Endothelial cell of umbilical vein (primary cell): ENCODE data around the gene LRRC52. TPM values are rescaled to one million over a fixed set of nuclear protein-coding genes. Genes with fewer than 3 reads are reported as not detected.

ENCODE experiments used
- BruUV-seq: library from RNA; stranded (reverse); fragments of 400-500 nt; replicated peaks from 2 replicates; lab custom pipeline; 2021; lab: Mats Ljungman, UMichigan
- CTCF ChIA-PET: fragments of 300-600, 350-600 bp; sonication (Branson Sonifier 250); formaldehyde crosslinking; loops from one replicate; lab custom pipeline; 2021; ENCODE audit warnings: antibody characterized with exemption, inconsistent platforms; lab: Charles Lee
- POLR2A ChIA-PET: fragments of 300-600, 350-600 bp; sonication (Branson Sonifier 250); formaldehyde crosslinking; loops from one replicate; lab custom pipeline; 2021; ENCODE audit warnings: antibody characterized with exemption, inconsistent platforms; lab: Charles Lee
- DNase-seq: peaks from one replicate; pipeline ENCODE4 v3.0.0-alpha.2; 2011; ENCODE audit warnings: low read depth, low spot score
- FAIRE-seq: peaks from 2 replicates; lab custom pipeline; 2011; peaks lifted over from hg19 to GRCh38; lab: Jason Lieb, UNC
- H2AFZ ChIP-seq: 2 replicates; pipeline ENCODE4 v1.6.0; 2012; ENCODE audit warnings: low read depth, low read length, control low read depth, inconsistent platforms
- H3K27ac ChIP-seq: 2 replicates; pipeline ENCODE4 v1.5.1; 2011; ENCODE audit warnings: low read depth, mild to moderate bottlenecking, control low read depth, low read length, moderate library complexity; ENCODE audit not compliant: insufficient read depth
- H3K27me3 ChIP-seq, 2 experiments: 2 replicates each; pipeline versions ENCODE4 v1.6.0 to v1.6.1; 2011; ENCODE audit warnings: low read length in 2 of 2, mixed read lengths in 1 of 2; ENCODE audit not compliant: control insufficient read depth in 2 of 2, insufficient read depth in 2 of 2
- H3K36me3 ChIP-seq, 2 experiments: 2 replicates in 1 of 2; 3 replicates in 1 of 2; pipeline ENCODE4 v1.5.1; 2011; ENCODE audit warnings: low read length in 2 of 2, mild to moderate bottlenecking in 1 of 2, moderate library complexity in 1 of 2; ENCODE audit not compliant: control insufficient read depth in 2 of 2, insufficient read depth in 2 of 2; ENCODE audit errors: extremely low read depth in 1 of 2
- H3K4me1 ChIP-seq: 3 replicates; pipeline ENCODE4 v1.5.1; 2011; ENCODE audit warnings: mild to moderate bottlenecking, low read length; ENCODE audit not compliant: control insufficient read depth, insufficient read depth; ENCODE audit errors: extremely low read depth
- H3K4me2 ChIP-seq: 2 replicates; pipeline ENCODE4 v1.6.1; 2011; ENCODE audit warnings: low read length, control low read depth, mixed read lengths; ENCODE audit not compliant: insufficient read depth
- H3K4me3 ChIP-seq, 3 experiments: fragments of 200-600 bp in 1 of 3; sonication (generic), shearing (Covaris generic) in 1 of 3; replicated peaks in 1 of 3; 2 replicates each; pipeline ENCODE4 v1.5.1; 2011 to 2016; ENCODE audit warnings: control low read depth in 3 of 3, low read length in 3 of 3, mild to moderate bottlenecking in 2 of 3, inconsistent platforms in 1 of 3, low read depth in 1 of 3, moderate library complexity in 1 of 3; ENCODE audit not compliant: insufficient read depth in 1 of 3
- H3K79me2 ChIP-seq: 2 replicates; pipeline ENCODE4 v1.6.0; 2012; ENCODE audit warnings: low read length, inconsistent platforms; ENCODE audit not compliant: control insufficient read depth, insufficient read depth
- H3K9ac ChIP-seq: replicated peaks from 2 replicates; pipeline ENCODE3; 2011; ENCODE audit warnings: low read length, control low read depth; ENCODE audit not compliant: insufficient read depth; ENCODE audit errors: extremely low read depth
- H3K9me1 ChIP-seq: replicated peaks from 3 replicates; pipeline ENCODE4 v1.6.0; 2011; ENCODE audit warnings: mild to moderate bottlenecking, low read length; ENCODE audit not compliant: control insufficient read depth, insufficient read depth; ENCODE audit errors: extremely low read depth
- H3K9me3 ChIP-seq: replicated peaks from 2 replicates; pipeline ENCODE4 v1.5.1; 2012; ENCODE audit warnings: low read length, inconsistent platforms; ENCODE audit not compliant: control insufficient read depth, insufficient read depth
- H4K20me1 ChIP-seq: replicated peaks from 2 replicates; pipeline ENCODE3; 2011; ENCODE audit warnings: mild to moderate bottlenecking, low read length; ENCODE audit not compliant: control insufficient read depth, insufficient read depth; ENCODE audit errors: extremely low read depth
- CTCF ChIP-seq, 2 donors: IDR thresholded peaks; 1 replicate in 1 of 2; 2 replicates in 1 of 2; pipeline ENCODE4 v1.5.1; 2011; ENCODE audit warnings: low read length in 2 of 2, mild to moderate bottlenecking in 2 of 2, moderate library complexity in 2 of 2, control low read depth in 1 of 2, inconsistent platforms in 1 of 2, low read depth in 1 of 2; ENCODE audit not compliant: insufficient read depth in 1 of 2; ENCODE audit errors: extremely low read depth in 1 of 2
- EZH2 ChIP-seq: IDR thresholded peaks from 2 replicates; pipeline ENCODE4 v1.6.1; 2012; ENCODE audit warnings: borderline replicate concordance, low read depth, mild to moderate bottlenecking, moderate library complexity, low read length, inconsistent platforms; ENCODE audit not compliant: severe bottlenecking
- FOS ChIP-seq: IDR thresholded peaks from 2 replicates; pipeline ENCODE4 v1.6.1; 2011; ENCODE audit warnings: mild to moderate bottlenecking, low read length, moderate library complexity, borderline replicate concordance; ENCODE audit not compliant: insufficient read depth
- GATA2 ChIP-seq: IDR thresholded peaks from 2 replicates; pipeline ENCODE4 v1.7.0; 2011; ENCODE audit warnings: low read depth, mild to moderate bottlenecking, moderate library complexity, mixed read lengths, low read length; ENCODE audit not compliant: insufficient read length, insufficient read depth
- JUN ChIP-seq: IDR thresholded peaks from 2 replicates; pipeline ENCODE4 v1.6.1; 2011; ENCODE audit warnings: borderline replicate concordance, low read depth; ENCODE audit not compliant: insufficient read length, insufficient read depth
- MAX ChIP-seq: IDR thresholded peaks from 2 replicates; pipeline ENCODE4 v1.6.1; 2011; ENCODE audit not compliant: insufficient read depth, insufficient read length
- MYC ChIP-seq: IDR thresholded peaks from one replicate; pipeline ENCODE4 v1.6.1; 2011; ENCODE audit warnings: mild to moderate bottlenecking, low read depth, low read length
- POLR2A ChIP-seq: IDR thresholded peaks from 2 replicates; pipeline ENCODE4 v1.6.1; 2012; ENCODE audit warnings: low read depth, mild to moderate bottlenecking, control low read depth, low read length
- POLR2AphosphoS5 ChIP-seq: IDR thresholded peaks from 2 replicates; pipeline ENCODE4 v1.6.1; 2012; ENCODE audit warnings: low read depth, mild to moderate bottlenecking, control low read depth, low read length, moderate library complexity; ENCODE audit not compliant: insufficient read depth
- dilution Hi-C: fragments of 300-500 bp; cut with MboI; formaldehyde crosslinking; loops from one replicate; pipeline ENCODE4 v1.15.0; 2019; ENCODE audit warnings: low sequenced_read_pairs; ENCODE audit not compliant: extremely low pct_ligation_motif_present
- intact Hi-C: fragments of 100-400 bp; cut with micrococcal nuclease; formaldehyde crosslinking; loops from one replicate; pipeline ENCODE4 v1.10.0; 2022
- polyA plus RNA-seq, 4 experiments: library from polyadenylated mRNA; depleted of rRNA in 3 of 4; stranded (reverse) in 3 of 4; unstranded in 1 of 4; fragments of >200 nt; gene quantifications; 2 replicates each; pipeline versions ENCODE4 v1.2.1 to v1.2.3, GENCODE V29; 2011 to 2012; ENCODE audit warnings: missing spikeins in 1 of 4
- total RNA-seq: library from RNA; stranded (reverse); gene quantifications from 2 replicates; pipeline ENCODE4 v1.2.3, GENCODE V29; 2021

The LRRC52 gene
- total and polyA plus RNA-seq, 2 donors (not counting 3 experiments of a cell fraction or from before 2014, with no cell fraction given): not detected

GRCh38 chr1:165598676-165599059 lies 54.9 kb downstream of the LRRC52 start:
- FAIRE-seq: no peak

More at GRCh38 chr1:165598676-165599059, 54.9 kb downstream of the LRRC52 start:
- no TSS peak for BruUV-seq
- intact Hi-C loops (loop anchor here (1.0 kb wide), 1 partner anchor 33 kb away; the partner anchor contains the start of gene MGST3), dilution Hi-C loops (no loop called here)
- H3K4me1 ChIP-seq: peaks cover 10% of the 10 kb centered on the region
- H3K36me3 ChIP-seq: no peaks in the 10 kb centered on the region
- DNase-seq: no peak
- no peaks in the 10 kb centered on the region for H3K79me2 ChIP-seq
- peak overlapping the region in 2 of 3 experiments; percentile 58 to 62 for H3K4me3 ChIP-seq
- H3K4me2 ChIP-seq: peak overlapping the region; percentile 79
- peak overlapping the region; percentile 77 for H3K9ac ChIP-seq
- no peaks in the 10 kb centered on the region for H3K9me3 ChIP-seq
- CTCF ChIA-PET: interaction anchor here (1.0 to 4.6 kb wide), 11 partner anchors 99 to 341 kb away, joined by 3 to 71 read pairs (median 8); partner anchors contain the start of gene ALDH9A1
- POLR2A ChIA-PET: no interaction called here
- H3K27me3 ChIP-seq: peaks cover 6 to 13% of the 10 kb centered on the region in 2 experiments
- H2AFZ ChIP-seq: peak overlapping the region; percentile 92
- no peaks in the 10 kb centered on the region for H4K20me1 ChIP-seq
- peak overlapping the region; percentile 87 for H3K27ac ChIP-seq
- no peaks in the 10 kb centered on the region for H3K9me1 ChIP-seq
- TF ChIP-seq POLR2AphosphoS5 (no peak), EZH2 (no peak), CTCF (IDR thresholded peaks at IDR 0.05; ENCODE audit: extremely low read depth in 1 of 2, insufficient read depth in 1 of 2, low read depth in 1 of 2, low read length in 2 of 2) (no peak), MYC (no peak), GATA2 (no peak), JUN (no peak), MAX (no peak), POLR2A (no peak), FOS (no peak)
